Activated CD4-positive, CD25-positive, alpha-beta regulatory T cell treated with anti-CD3 and anti-CD28 coated beads, Interleukin-2, amount 50 U/mL, for 72 hours (primary cell): ENCODE measurements around the gene HIRIP3.
"Not testable (repeated sequence)": the region's sequence is repeated elsewhere in the genome, so short reads cannot be mapped to it uniquely, and the experiment has no call there.

Experiments used
- DNase-seq: peaks from one replicate; pipeline ENCODE4 v3.0.0; 2021

The HIRIP3 gene

GRCh38 chr16:29982560-29983419, 12.6 kb downstream of the HIRIP3 start:
- DNase-seq, result no peak

- DNase-seq, result no peak
These were observed 16.7 kb downstream of the HIRIP3 start for GRCh38 chr16:29978564-29979270.

GRCh38 chr16:29978081-29978480, 17.3 kb downstream of the HIRIP3 start:
- no peak for DNase-seq

GRCh38 chr16:29977063-29977825, 18.2 kb downstream of the HIRIP3 start:
- DNase-seq, result no peak

- DNase-seq, result no peak
These were observed 19.5 kb downstream of the HIRIP3 start for GRCh38 chr16:29975811-29976511.

GRCh38 chr16:29975134-29975538, 20.3 kb downstream of the HIRIP3 start:
- no peak for DNase-seq

GRCh38 chr16:29974291-29975133, 20.9 kb downstream of the HIRIP3 start:
- no peak for DNase-seq

- DNase-seq, result peak; percentile 97
These were observed 21.8 kb downstream of the HIRIP3 start, which contains the start of gene TAOK2 for GRCh38 chr16:29973384-29974246. Gene TAOK2, plus strand, starts transcription at chr16:29973868. Its CDS starts 3,905 bp downstream, at chr16:29977773.

GRCh38 chr16:29972992-29973383, 22.4 kb downstream of the HIRIP3 start:
- DNase-seq, result no peak

- DNase-seq, result no peak
These were observed 22.9 kb downstream of the HIRIP3 start for GRCh38 chr16:29972500-29972899.

GRCh38 chr16:29971304-29971703, 24.1 kb downstream of the HIRIP3 start:
- DNase-seq, result no peak

- no peak for DNase-seq
These were observed 27.2 kb downstream of the HIRIP3 start for GRCh38 chr16:29968205-29968604.

GRCh38 chr16:29963021-29963743, 32.2 kb downstream of the HIRIP3 start:
- DNase-seq, result no peak

- no peak for DNase-seq
These were observed 32.9 kb downstream of the HIRIP3 start for GRCh38 chr16:29962344-29962994.

- DNase-seq, result peak; percentile 95
These were observed 33.7 kb downstream of the HIRIP3 start, which contains the start of gene TMEM219 for GRCh38 chr16:29961479-29962343. Gene TMEM219, plus strand, starts transcription at chr16:29962079. Its CDS starts 1,065 bp downstream, at chr16:29963144.

- DNase-seq, result no peak
These were observed 34.3 kb downstream of the HIRIP3 start for GRCh38 chr16:29961127-29961478.

- DNase-seq, result not testable (repeated sequence)
These were observed 35.6 kb downstream of the HIRIP3 start for GRCh38 chr16:29959821-29960220.

- DNase-seq, result no peak
These were observed 36.1 kb downstream of the HIRIP3 start for GRCh38 chr16:29959293-29959692.
